K562 (cell line): ENCODE measurements around the gene TNFAIP8L2. TPM values are rescaled to one million over a fixed set of nuclear protein-coding genes. Genes with fewer than 3 reads are reported as not detected.

Experiments
- ILK ChIP-seq: fragments of 450-650 bp; IDR thresholded peaks from 2 replicates; pipeline ENCODE4 v1.6.1; 2016; ENCODE audit warnings: missing genetic modification characterization, low read depth, mild to moderate bottlenecking, missing compliant biosample characterization, moderate library complexity, borderline replicate concordance
- POU5F1 ChIP-seq: fragments of 150-350 bp; IDR thresholded peaks from 2 replicates; pipeline ENCODE4 v1.6.1; 2014; ENCODE audit warnings: borderline replicate concordance, low read length, low read depth, mild to moderate bottlenecking; ENCODE audit not compliant: partially characterized antibody
- RBM34 ChIP-seq: fragments of 200-400 bp; formaldehyde crosslinking; IDR thresholded peaks from 2 replicates; pipeline ENCODE4 v1.6.1; 2018; ENCODE audit warnings: low read length, borderline replicate concordance; ENCODE audit not compliant: insufficient read depth
- RFX5 ChIP-seq: IDR thresholded peaks from 2 replicates; pipeline ENCODE4 v1.6.1; 2011; ENCODE audit warnings: low read depth, mild to moderate bottlenecking, improper control_type of control experiment, low read length
- STAT5A ChIP-seq: IDR thresholded peaks from 2 replicates; pipeline ENCODE4 v1.6.1; 2012; ENCODE audit warnings: low read length, inconsistent platforms, borderline replicate concordance
- ZNF24 ChIP-seq: fragments of 450-650 bp; IDR thresholded peaks from 2 replicates; pipeline ENCODE4 v1.6.1; 2016
- ZNF282 ChIP-seq: sonication (generic); formaldehyde crosslinking; IDR thresholded peaks from 2 replicates; pipeline ENCODE4 v1.8.1; 2023; ENCODE audit warnings: missing genetic modification reagents
- ZNF696 ChIP-seq: fragments of 250-450 bp; sonication (Bioruptor Pico); conservative IDR thresholded peaks from 2 replicates; pipeline ENCODE4 v1.4.0; 2020; ENCODE audit warnings: mild to moderate bottlenecking, moderate library complexity
- ZNF766 ChIP-seq: fragments of 200-800 bp; sonication (Bioruptor generic); conservative IDR thresholded peaks from 2 replicates; pipeline ENCODE4 v1.6.1; 2016; ENCODE audit warnings: missing genetic modification characterization, missing compliant biosample characterization
- polyA plus RNA-seq, 8 experiments: library from polyadenylated mRNA; depleted of rRNA in 4 of 8; stranded (reverse) in 5 of 8; unstranded in 3 of 8; fragments of >200 nt; fragmentation: Nextera tagmentation in 2 of 8; fragmentation: Illumina TruSeq in 1 of 8; extraction: Ambion mirVana in 2 of 8; extraction: Trizol in 1 of 8; gene quantifications; 2 replicates each; pipeline versions ENCODE4 v1.2.1 to v1.2.3, GENCODE V29; 2011 to 2014; ENCODE audit warnings: inconsistent platforms in 1 of 8, missing spikeins in 1 of 8
- total RNA-seq, 7 experiments: library from RNA; depleted of rRNA in 6 of 7; stranded (reverse); fragments of >200 nt in 6 of 7; fragmentation: Illumina TruSeq in 2 of 7; extraction: Trizol in 2 of 7; gene quantifications; 2 replicates each; pipeline versions ENCODE4 v1.2.1 to v1.2.3, GENCODE V29; 2011 to 2021; ENCODE audit warnings: low replicate concordance in 1 of 7
- TF ChIP-seq, protein P1 (sequence below): fragments of 200-600 bp; sonication (generic); IDR thresholded peaks from one replicate; pipeline ENCODE4 v1.6.1; 2012; ENCODE audit warnings: mild to moderate bottlenecking, low read depth, low read length, inconsistent platforms
- TF ChIP-seq, protein P2 (sequence below): sonication (generic); formaldehyde crosslinking; IDR thresholded peaks from 2 replicates; pipeline ENCODE4 v1.8.0; 2022; ENCODE audit warnings: missing genetic modification reagents, mild to moderate bottlenecking, borderline replicate concordance

Gene TNFAIP8L2
- total and polyA plus RNA-seq, 9 of the 15 experiments (the other 6 are each of a cell fraction or from before 2014, with no cell fraction given) = 0.05 to 1.7 (median 0.52) TPM

GRCh38 chr1:151198254-151199127, 42.0 kb downstream of the TNFAIP8L2 start, which contains the start of gene PIP5K1A (continued):
- TF ChIP-seq ZNF766 (no peak), ILK (tag) (no peak), ZNF696 (CRISPR knock-in tag) (no peak), POU5F1 (no peak), RFX5 (no peak), STAT5A (no peak), ZNF24 (no peak), RBM34 (no peak), ZNF282 (CRISPR knock-in tag) (no peak)
- TF ChIP-seq, protein P1, sequence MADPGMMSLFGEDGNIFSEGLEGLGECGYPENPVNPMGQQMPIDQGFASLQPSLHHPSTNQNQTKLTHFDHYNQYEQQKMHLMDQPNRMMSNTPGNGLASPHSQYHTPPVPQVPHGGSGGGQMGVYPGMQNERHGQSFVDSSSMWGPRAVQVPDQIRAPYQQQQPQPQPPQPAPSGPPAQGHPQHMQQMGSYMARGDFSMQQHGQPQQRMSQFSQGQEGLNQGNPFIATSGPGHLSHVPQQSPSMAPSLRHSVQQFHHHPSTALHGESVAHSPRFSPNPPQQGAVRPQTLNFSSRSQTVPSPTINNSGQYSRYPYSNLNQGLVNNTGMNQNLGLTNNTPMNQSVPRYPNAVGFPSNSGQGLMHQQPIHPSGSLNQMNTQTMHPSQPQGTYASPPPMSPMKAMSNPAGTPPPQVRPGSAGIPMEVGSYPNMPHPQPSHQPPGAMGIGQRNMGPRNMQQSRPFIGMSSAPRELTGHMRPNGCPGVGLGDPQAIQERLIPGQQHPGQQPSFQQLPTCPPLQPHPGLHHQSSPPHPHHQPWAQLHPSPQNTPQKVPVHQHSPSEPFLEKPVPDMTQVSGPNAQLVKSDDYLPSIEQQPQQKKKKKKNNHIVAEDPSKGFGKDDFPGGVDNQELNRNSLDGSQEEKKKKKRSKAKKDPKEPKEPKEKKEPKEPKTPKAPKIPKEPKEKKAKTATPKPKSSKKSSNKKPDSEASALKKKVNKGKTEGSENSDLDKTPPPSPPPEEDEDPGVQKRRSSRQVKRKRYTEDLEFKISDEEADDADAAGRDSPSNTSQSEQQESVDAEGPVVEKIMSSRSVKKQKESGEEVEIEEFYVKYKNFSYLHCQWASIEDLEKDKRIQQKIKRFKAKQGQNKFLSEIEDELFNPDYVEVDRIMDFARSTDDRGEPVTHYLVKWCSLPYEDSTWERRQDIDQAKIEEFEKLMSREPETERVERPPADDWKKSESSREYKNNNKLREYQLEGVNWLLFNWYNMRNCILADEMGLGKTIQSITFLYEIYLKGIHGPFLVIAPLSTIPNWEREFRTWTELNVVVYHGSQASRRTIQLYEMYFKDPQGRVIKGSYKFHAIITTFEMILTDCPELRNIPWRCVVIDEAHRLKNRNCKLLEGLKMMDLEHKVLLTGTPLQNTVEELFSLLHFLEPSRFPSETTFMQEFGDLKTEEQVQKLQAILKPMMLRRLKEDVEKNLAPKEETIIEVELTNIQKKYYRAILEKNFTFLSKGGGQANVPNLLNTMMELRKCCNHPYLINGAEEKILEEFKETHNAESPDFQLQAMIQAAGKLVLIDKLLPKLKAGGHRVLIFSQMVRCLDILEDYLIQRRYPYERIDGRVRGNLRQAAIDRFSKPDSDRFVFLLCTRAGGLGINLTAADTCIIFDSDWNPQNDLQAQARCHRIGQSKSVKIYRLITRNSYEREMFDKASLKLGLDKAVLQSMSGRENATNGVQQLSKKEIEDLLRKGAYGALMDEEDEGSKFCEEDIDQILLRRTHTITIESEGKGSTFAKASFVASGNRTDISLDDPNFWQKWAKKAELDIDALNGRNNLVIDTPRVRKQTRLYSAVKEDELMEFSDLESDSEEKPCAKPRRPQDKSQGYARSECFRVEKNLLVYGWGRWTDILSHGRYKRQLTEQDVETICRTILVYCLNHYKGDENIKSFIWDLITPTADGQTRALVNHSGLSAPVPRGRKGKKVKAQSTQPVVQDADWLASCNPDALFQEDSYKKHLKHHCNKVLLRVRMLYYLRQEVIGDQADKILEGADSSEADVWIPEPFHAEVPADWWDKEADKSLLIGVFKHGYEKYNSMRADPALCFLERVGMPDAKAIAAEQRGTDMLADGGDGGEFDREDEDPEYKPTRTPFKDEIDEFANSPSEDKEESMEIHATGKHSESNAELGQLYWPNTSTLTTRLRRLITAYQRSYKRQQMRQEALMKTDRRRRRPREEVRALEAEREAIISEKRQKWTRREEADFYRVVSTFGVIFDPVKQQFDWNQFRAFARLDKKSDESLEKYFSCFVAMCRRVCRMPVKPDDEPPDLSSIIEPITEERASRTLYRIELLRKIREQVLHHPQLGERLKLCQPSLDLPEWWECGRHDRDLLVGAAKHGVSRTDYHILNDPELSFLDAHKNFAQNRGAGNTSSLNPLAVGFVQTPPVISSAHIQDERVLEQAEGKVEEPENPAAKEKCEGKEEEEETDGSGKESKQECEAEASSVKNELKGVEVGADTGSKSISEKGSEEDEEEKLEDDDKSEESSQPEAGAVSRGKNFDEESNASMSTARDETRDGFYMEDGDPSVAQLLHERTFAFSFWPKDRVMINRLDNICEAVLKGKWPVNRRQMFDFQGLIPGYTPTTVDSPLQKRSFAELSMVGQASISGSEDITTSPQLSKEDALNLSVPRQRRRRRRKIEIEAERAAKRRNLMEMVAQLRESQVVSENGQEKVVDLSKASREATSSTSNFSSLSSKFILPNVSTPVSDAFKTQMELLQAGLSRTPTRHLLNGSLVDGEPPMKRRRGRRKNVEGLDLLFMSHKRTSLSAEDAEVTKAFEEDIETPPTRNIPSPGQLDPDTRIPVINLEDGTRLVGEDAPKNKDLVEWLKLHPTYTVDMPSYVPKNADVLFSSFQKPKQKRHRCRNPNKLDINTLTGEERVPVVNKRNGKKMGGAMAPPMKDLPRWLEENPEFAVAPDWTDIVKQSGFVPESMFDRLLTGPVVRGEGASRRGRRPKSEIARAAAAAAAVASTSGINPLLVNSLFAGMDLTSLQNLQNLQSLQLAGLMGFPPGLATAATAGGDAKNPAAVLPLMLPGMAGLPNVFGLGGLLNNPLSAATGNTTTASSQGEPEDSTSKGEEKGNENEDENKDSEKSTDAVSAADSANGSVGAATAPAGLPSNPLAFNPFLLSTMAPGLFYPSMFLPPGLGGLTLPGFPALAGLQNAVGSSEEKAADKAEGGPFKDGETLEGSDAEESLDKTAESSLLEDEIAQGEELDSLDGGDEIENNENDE = no peak
- TF ChIP-seq, protein P2, sequence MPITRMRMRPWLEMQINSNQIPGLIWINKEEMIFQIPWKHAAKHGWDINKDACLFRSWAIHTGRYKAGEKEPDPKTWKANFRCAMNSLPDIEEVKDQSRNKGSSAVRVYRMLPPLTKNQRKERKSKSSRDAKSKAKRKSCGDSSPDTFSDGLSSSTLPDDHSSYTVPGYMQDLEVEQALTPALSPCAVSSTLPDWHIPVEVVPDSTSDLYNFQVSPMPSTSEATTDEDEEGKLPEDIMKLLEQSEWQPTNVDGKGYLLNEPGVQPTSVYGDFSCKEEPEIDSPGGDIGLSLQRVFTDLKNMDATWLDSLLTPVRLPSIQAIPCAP (CRISPR knock-in tag) = no peak
